ENCODE results near the gene HIPK2. TPM values are rescaled to one million over a fixed set of nuclear protein-coding genes. Genes with fewer than 3 reads are reported as not detected.

Gene HIPK2
- total and polyA plus RNA-seq, 10 of the 15 experiments (the other 5 are each of a cell fraction or from before 2014, with no cell fraction given), result 1.7 to 39.0 (median 9.4) TPM

DNA sequence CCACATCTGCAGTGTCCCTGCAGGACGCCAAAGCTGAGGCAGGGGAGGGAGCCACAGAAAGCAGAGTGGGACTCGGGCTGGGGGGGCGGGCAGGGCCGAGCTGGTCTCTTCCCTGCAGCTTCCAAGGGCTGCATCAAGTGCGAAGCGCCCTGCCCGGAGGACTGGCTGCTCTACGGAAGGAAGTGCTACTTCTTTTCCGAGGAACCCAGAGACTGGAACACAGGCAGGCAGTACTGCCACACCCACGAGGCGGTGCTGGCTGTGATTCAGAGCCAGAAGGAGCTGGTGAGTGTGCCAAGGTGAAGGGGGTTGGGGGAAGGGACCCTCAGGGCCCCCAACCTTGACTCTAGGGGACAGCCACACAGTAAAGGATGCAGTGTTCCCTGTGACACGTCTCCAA lies 237.6 kb downstream of the HIPK2 start:
- Histone ChIP-seq H4K20me1 (ENCODE audit: control insufficient read depth, insufficient read depth) (no peaks in the 10 kb centered on the region), H3K9me3 (replicated peaks; ENCODE audit: control insufficient read depth, insufficient read depth, low read length) (no peaks in the 10 kb centered on the region), H3K4me3 (no peak overlapping the region), H3K4me1 (ENCODE audit: control insufficient read depth, insufficient read depth, low read length) (no peaks in the 10 kb centered on the region), H3K79me2 (ENCODE audit: control insufficient read depth, insufficient read depth, low read length) (no peaks in the 10 kb centered on the region), H3K9ac (ENCODE audit: control insufficient read depth, insufficient read depth, low read length) (no peak overlapping the region), H2AFZ (ENCODE audit: control insufficient read depth, low read depth, low read length) (no peak overlapping the region), H3K4me2 (ENCODE audit: control insufficient read depth, insufficient read depth) (no peak overlapping the region), H3K27me3 (replicated peaks in 1 of 2; ENCODE audit: control insufficient read depth in 2 of 2, insufficient read depth in 2 of 2, low read length in 1 of 2) (no peaks in the 10 kb centered on the region), H3K36me3 (ENCODE audit: control insufficient read depth in 2 of 2, insufficient read depth in 2 of 2, low read length in 1 of 2) (no peaks in the 10 kb centered on the region), H3K27ac (ENCODE audit: control insufficient read depth, insufficient read depth) (no peak overlapping the region)
- CTCF ChIA-PET, result no interaction called here
- ATAC-seq (no peak), FAIRE-seq (no peak), DNase-seq (ENCODE audit: low read depth, low spot score) (no peak)
- WGBS (ENCODE audit: insufficient coverage, insufficient replicate concordance, low lambda C conversion rate, missing lambda C conversion rate), result 35% methylated on average over 12 of the region's 12 CpGs
- no TSS peak for BruUV-seq (replicated peaks)
- in situ Hi-C loops (cut with MboI) (no loop called here), intact Hi-C loops (cut with micrococcal nuclease; ENCODE audit: unreplicated experiment) (no loop called here)
- POLR2A ChIA-PET, result no interaction called here
- RAD21 ChIA-PET (ENCODE audit: unreplicated experiment), result no interaction called here
- SMC1A ChIA-PET (ENCODE audit: uncharacterized antibody, unreplicated experiment), result no interaction called here
- TF ChIP-seq WRNIP1 (IDR thresholded peaks at IDR 0.05; ENCODE audit: borderline replicate concordance, low read depth, low read length) (no peak), MYB (IDR thresholded peaks at IDR 0.05; ENCODE audit: borderline replicate concordance, low read depth, low read length) (no peak), E4F1 (IDR thresholded peaks at IDR 0.05; ENCODE audit: borderline replicate concordance, partially characterized antibody) (no peak), CHD2 (IDR thresholded peaks at IDR 0.05; ENCODE audit: borderline replicate concordance, low read depth, low read length) (no peak), ZNF622 (IDR thresholded peaks at IDR 0.05) (no peak), HSF1 (IDR thresholded peaks at IDR 0.05; ENCODE audit: low read depth, low read length) (no peak), ETV6 (conservative IDR thresholded peaks at IDR 0.05 in 1 of 2, IDR thresholded peaks at IDR 0.05 in 1 of 2; ENCODE audit: borderline replicate concordance in 1 of 2, low read depth in 1 of 2) (no peak), FOS (IDR thresholded peaks at IDR 0.05; ENCODE audit: borderline replicate concordance, extremely low read depth, insufficient read length) (no peak), REST (IDR thresholded peaks at IDR 0.05; ENCODE audit: low read depth, low read length) (no peak), NR2F1 (conservative IDR thresholded peaks at IDR 0.05) (no peak), CHD1 (IDR thresholded peaks at IDR 0.05; ENCODE audit: low read depth, low read length) (no peak), JUND (IDR thresholded peaks at IDR 0.05; ENCODE audit: low read depth, low read length) (no peak), ATF7 (IDR thresholded peaks at IDR 0.05; ENCODE audit: low read depth) (no peak)
- TF ChIP-seq, protein P1, sequence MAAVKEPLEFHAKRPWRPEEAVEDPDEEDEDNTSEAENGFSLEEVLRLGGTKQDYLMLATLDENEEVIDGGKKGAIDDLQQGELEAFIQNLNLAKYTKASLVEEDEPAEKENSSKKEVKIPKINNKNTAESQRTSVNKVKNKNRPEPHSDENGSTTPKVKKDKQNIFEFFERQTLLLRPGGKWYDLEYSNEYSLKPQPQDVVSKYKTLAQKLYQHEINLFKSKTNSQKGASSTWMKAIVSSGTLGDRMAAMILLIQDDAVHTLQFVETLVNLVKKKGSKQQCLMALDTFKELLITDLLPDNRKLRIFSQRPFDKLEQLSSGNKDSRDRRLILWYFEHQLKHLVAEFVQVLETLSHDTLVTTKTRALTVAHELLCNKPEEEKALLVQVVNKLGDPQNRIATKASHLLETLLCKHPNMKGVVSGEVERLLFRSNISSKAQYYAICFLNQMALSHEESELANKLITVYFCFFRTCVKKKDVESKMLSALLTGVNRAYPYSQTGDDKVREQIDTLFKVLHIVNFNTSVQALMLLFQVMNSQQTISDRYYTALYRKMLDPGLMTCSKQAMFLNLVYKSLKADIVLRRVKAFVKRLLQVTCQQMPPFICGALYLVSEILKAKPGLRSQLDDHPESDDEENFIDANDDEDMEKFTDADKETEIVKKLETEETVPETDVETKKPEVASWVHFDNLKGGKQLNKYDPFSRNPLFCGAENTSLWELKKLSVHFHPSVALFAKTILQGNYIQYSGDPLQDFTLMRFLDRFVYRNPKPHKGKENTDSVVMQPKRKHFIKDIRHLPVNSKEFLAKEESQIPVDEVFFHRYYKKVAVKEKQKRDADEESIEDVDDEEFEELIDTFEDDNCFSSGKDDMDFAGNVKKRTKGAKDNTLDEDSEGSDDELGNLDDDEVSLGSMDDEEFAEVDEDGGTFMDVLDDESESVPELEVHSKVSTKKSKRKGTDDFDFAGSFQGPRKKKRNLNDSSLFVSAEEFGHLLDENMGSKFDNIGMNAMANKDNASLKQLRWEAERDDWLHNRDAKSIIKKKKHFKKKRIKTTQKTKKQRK (IDR thresholded peaks at IDR 0.05; ENCODE audit: low read depth, low read length), result no peak

Measured in GM12878 (cell line).